NCI-H2029 (cell line): Measurements from ENCODE around the gene GPC5.
A peak's percentile ranks its signal among the peaks of the same experiment; 100 is the strongest.

Source experiments
- DNase-seq: peaks from one replicate; lab custom pipeline; 2025; lab: John Stamatoyannopoulos, UW

GPC5 gene

GRCh38 chr13:91710733-91711132 is 312.3 kb downstream of the GPC5 start:
- no peak for DNase-seq

- no peak for DNase-seq
Measured at GRCh38 chr13:91714855-91715254, 316.4 kb downstream of the GPC5 start.

GRCh38 chr13:91716436-91717065 is 318.1 kb downstream of the GPC5 start:
- DNase-seq, result no peak

GRCh38 chr13:91719033-91719432 is 320.6 kb downstream of the GPC5 start:
- peak; percentile 26 for DNase-seq

GRCh38 chr13:91721413-91721812 is 323.0 kb downstream of the GPC5 start:
- DNase-seq, result no peak

GRCh38 chr13:91722267-91722884 is 324.0 kb downstream of the GPC5 start:
- peak; percentile 24 for DNase-seq

GRCh38 chr13:91724591-91724990 is 326.2 kb downstream of the GPC5 start:
- DNase-seq, result no peak

- no peak for DNase-seq
Measured at GRCh38 chr13:91725646-91726045, 327.2 kb downstream of the GPC5 start.

- DNase-seq, result no peak
Measured at GRCh38 chr13:91726671-91727070, 328.2 kb downstream of the GPC5 start.

- no peak for DNase-seq
Measured at GRCh38 chr13:91729859-91730258, 331.4 kb downstream of the GPC5 start.

GRCh38 chr13:91739751-91740150 is 341.3 kb downstream of the GPC5 start:
- DNase-seq, result no peak

GRCh38 chr13:91740756-91741155 is 342.3 kb downstream of the GPC5 start:
- DNase-seq, result no peak

- DNase-seq, result no peak
Measured at GRCh38 chr13:91741925-91742324, 343.5 kb downstream of the GPC5 start.

GRCh38 chr13:91744284-91744683 is 345.9 kb downstream of the GPC5 start:
- no peak for DNase-seq

GRCh38 chr13:91745967-91746366 is 347.5 kb downstream of the GPC5 start:
- DNase-seq, result no peak

GRCh38 chr13:91747186-91747585 is 348.8 kb downstream of the GPC5 start:
- DNase-seq, result no peak

GRCh38 chr13:91748416-91749089 is 350.1 kb downstream of the GPC5 start:
- DNase-seq, result no peak

GRCh38 chr13:91758724-91759123 is 360.3 kb downstream of the GPC5 start:
- no peak for DNase-seq

- no peak for DNase-seq
Measured at GRCh38 chr13:91762957-91763356, 364.5 kb downstream of the GPC5 start.

- DNase-seq, result no peak
Measured at GRCh38 chr13:91764527-91764926, 366.1 kb downstream of the GPC5 start.

GRCh38 chr13:91767651-91768050 is 369.2 kb downstream of the GPC5 start:
- no peak for DNase-seq

GRCh38 chr13:91768746-91769145 is 370.3 kb downstream of the GPC5 start:
- DNase-seq, result no peak

GRCh38 chr13:91771229-91771628 is 372.8 kb downstream of the GPC5 start:
- no peak for DNase-seq
